ENCODE data around the gene SLC35E2B. TPM values are rescaled to one million over a fixed set of nuclear protein-coding genes. Genes with fewer than 3 reads are reported as not detected.
A peak's percentile ranks its signal among the peaks of the same experiment; 100 is the strongest.

Gene SLC35E2B
- total RNA-seq, 1 donor from 2014 or later: 45.1 TPM

- TF ChIP-seq CTCF (IDR thresholded peaks at IDR 0.05; ENCODE audit: insufficient read depth, low read depth, low read length) (no peak), EZH2 (IDR thresholded peaks at IDR 0.05; ENCODE audit: insufficient read depth, low read length) (no peak)
- peak overlapping the region; percentile 59 for H3K27ac Mint-ChIP-seq (ENCODE audit: unreplicated experiment)
- no peaks in the 10 kb centered on the region for H3K27me3 Mint-ChIP-seq (ENCODE audit: low read depth, unreplicated experiment)
- Histone ChIP-seq H3K4me2 (ENCODE audit: low read length) (peak overlapping the region; percentile 95), H3K27ac (ENCODE audit: low read depth, low read length) (peak overlapping the region; percentile 100), H3K27me3 (ENCODE audit: insufficient read depth, low read length) (no peaks in the 10 kb centered on the region), H4K20me1 (ENCODE audit: insufficient read depth, low read length) (peaks cover 69% of the 10 kb centered on the region), H3K79me2 (ENCODE audit: insufficient read depth, low read length) (peaks cover 45% of the 10 kb centered on the region), H3K9ac (ENCODE audit: low read length) (peak overlapping the region; percentile 100), H3K36me3 (ENCODE audit: insufficient read depth, low read length) (peaks cover 3% of the 10 kb centered on the region), H3K4me3 (ENCODE audit: insufficient read depth, low read depth, low read length) (peak overlapping the region; percentile 77), H3K4me1 (ENCODE audit: insufficient read depth, low read length) (peaks cover 24% of the 10 kb centered on the region), H2AFZ (ENCODE audit: low read depth, low read length) (peak overlapping the region; percentile 78), H3K9me3 (ENCODE audit: insufficient read depth, low read depth, low read length) (no peaks in the 10 kb centered on the region)
- no peaks in the 10 kb centered on the region for H3K9me3 Mint-ChIP-seq (ENCODE audit: unreplicated experiment)
- H3K4me1 Mint-ChIP-seq (ENCODE audit: low read depth, unreplicated experiment): peaks cover 11% of the 10 kb centered on the region
- peak overlapping the region; percentile 92 for H3K4me3 Mint-ChIP-seq (ENCODE audit: unreplicated experiment)
- peaks cover 6% of the 10 kb centered on the region for H3K36me3 Mint-ChIP-seq (ENCODE audit: low read depth, unreplicated experiment)
- DNase-seq (ENCODE audit: low read depth): no peak
- FAIRE-seq: no peak
These were observed 76.4 kb downstream of the SLC35E2B start for GRCh38 chr1:1616045-1616790.

- Histone ChIP-seq H3K4me3 (ENCODE audit: insufficient read depth, low read depth, low read length) (peak within 1 kb of the TSS; percentile 77), H4K20me1 (ENCODE audit: insufficient read depth, low read length) (peaks cover 62% of the 10 kb centered on the region), H3K27ac (ENCODE audit: low read depth, low read length) (peak within 1 kb of the TSS; percentile 100), H3K4me2 (ENCODE audit: low read length) (peak within 1 kb of the TSS; percentile 95), H3K9ac (ENCODE audit: low read length) (peak within 1 kb of the TSS; percentile 100), H3K9me3 (ENCODE audit: insufficient read depth, low read depth, low read length) (no peaks in the 10 kb centered on the region), H3K36me3 (ENCODE audit: insufficient read depth, low read length) (peaks cover 3% of the 10 kb centered on the region), H3K27me3 (ENCODE audit: insufficient read depth, low read length) (no peaks in the 10 kb centered on the region), H3K79me2 (ENCODE audit: insufficient read depth, low read length) (peaks cover 45% of the 10 kb centered on the region), H2AFZ (ENCODE audit: low read depth, low read length) (peak within 1 kb of the TSS; percentile 78), H3K4me1 (ENCODE audit: insufficient read depth, low read length) (peaks cover 24% of the 10 kb centered on the region)
- FAIRE-seq (no peak), DNase-seq (ENCODE audit: low read depth) (peak; percentile 84)
- H3K27ac Mint-ChIP-seq (ENCODE audit: unreplicated experiment): peak within 1 kb of the TSS; percentile 88
- H3K36me3 Mint-ChIP-seq (ENCODE audit: low read depth, unreplicated experiment): peaks cover 7% of the 10 kb centered on the region
- H3K9me3 Mint-ChIP-seq (ENCODE audit: unreplicated experiment): no peaks in the 10 kb centered on the region
- H3K4me3 Mint-ChIP-seq (ENCODE audit: unreplicated experiment): peak within 1 kb of the TSS; percentile 92
- peaks cover 16% of the 10 kb centered on the region for H3K4me1 Mint-ChIP-seq (ENCODE audit: low read depth, unreplicated experiment)
- no peak for TF ChIP-seq EZH2 (IDR thresholded peaks at IDR 0.05; ENCODE audit: insufficient read depth, low read length)
- TF ChIP-seq CTCF (IDR thresholded peaks at IDR 0.05; ENCODE audit: insufficient read depth, low read depth, low read length): no peak
- no peaks in the 10 kb centered on the region for H3K27me3 Mint-ChIP-seq (ENCODE audit: low read depth, unreplicated experiment)
These were observed 77.1 kb downstream of the SLC35E2B start, which contains the start of gene MIB2 for GRCh38 chr1:1615256-1616044. TSS of gene MIB2 (plus strand) at chr1:1615500. CDS start at chr1:1623453, 7,953 bp downstream.
